Uterine smooth muscle cell (primary cell): ENCODE results near the gene TIMM21. TPM values are rescaled to one million over a fixed set of nuclear protein-coding genes. Genes with fewer than 3 reads are reported as not detected.

ENCODE experiments used
- total RNA-seq: library from RNA; depleted of rRNA; stranded (reverse); fragments of >200 nt; gene quantifications from 2 replicates; pipeline ENCODE4 v1.2.3, GENCODE V29; 2014

TIMM21 gene
- 25.0 and 51.6 TPM in 2 replicates for total RNA-seq

GRCh38 chr18:74147779-74148542 lies at the start of gene TIMM21, which contains the start of gene FBXO15:
Gene TIMM21, plus strand, starts transcription at chr18:74148523. Its CDS starts 286 bp downstream, at chr18:74148809.
Gene FBXO15, minus strand, starts transcription at chr18:74147834. Its CDS starts 49 bp downstream, at chr18:74147785.

Other genes starting within 250 kb of the TIMM21 start
- 1.00 and 1.1 TPM in 2 replicates for gene FBXO15, start 689 bp upstream of the TIMM21 start, total RNA-seq
- gene CYB5A, start 143.4 kb downstream of the TIMM21 start, total RNA-seq: 54.6 and 57.9 TPM in 2 replicates
- gene C18orf63, start 167.3 kb downstream of the TIMM21 start, total RNA-seq: not detected in 2 replicates